ENCODE data around the gene WDFY1.

Gene WDFY1

GRCh38 chr2:223981241-223981640, 36.1 kb upstream of the WDFY1 start:
- no peak overlapping the region for H3K4me3 ChIP-seq (ENCODE audit: low read depth, low read length)
- DNase-seq (ENCODE audit: low read depth, low spot score) = no peak
- TF ChIP-seq CTCF (IDR thresholded peaks at IDR 0.05; ENCODE audit: low read depth, low read length) = no peak
- in situ Hi-C loops (cut with HindIII; ENCODE audit: low sequenced_read_pairs) = loop anchor here (25.0 kb wide), 1 partner anchor 306 kb away; no protein-coding TSS in a partner anchor

- no peak for DNase-seq (ENCODE audit: low read depth, low spot score)
- in situ Hi-C loops (cut with HindIII; ENCODE audit: low sequenced_read_pairs) = loop anchor here (25.0 kb wide), 1 partner anchor 306 kb away; no protein-coding TSS in a partner anchor
- TF ChIP-seq CTCF (IDR thresholded peaks at IDR 0.05; ENCODE audit: low read depth, low read length) = no peak
- no peak overlapping the region for H3K4me3 ChIP-seq (ENCODE audit: low read depth, low read length)
These were observed 35.7 kb upstream of the WDFY1 start for GRCh38 chr2:223980803-223981202.

- DNase-seq (ENCODE audit: low read depth, low spot score) = no peak
- in situ Hi-C loops (cut with HindIII; ENCODE audit: low sequenced_read_pairs) = loop anchor here (25.0 kb wide), 1 partner anchor 307 kb away; no protein-coding TSS in a partner anchor
- no peak overlapping the region for H3K4me3 ChIP-seq (ENCODE audit: low read depth, low read length)
- TF ChIP-seq CTCF (IDR thresholded peaks at IDR 0.05; ENCODE audit: low read depth, low read length) = no peak
These were observed 35.2 kb upstream of the WDFY1 start for GRCh38 chr2:223980397-223980735.

GRCh38 chr2:223979730-223980396, 34.7 kb upstream of the WDFY1 start:
- H3K4me3 ChIP-seq (ENCODE audit: low read depth, low read length) = no peak overlapping the region
- no peak for DNase-seq (ENCODE audit: low read depth, low spot score)
- no peak for TF ChIP-seq CTCF (IDR thresholded peaks at IDR 0.05; ENCODE audit: low read depth, low read length)
- in situ Hi-C loops (cut with HindIII; ENCODE audit: low sequenced_read_pairs) = loop anchor here (25.0 kb wide), 1 partner anchor 307 kb away; no protein-coding TSS in a partner anchor

GRCh38 chr2:223978451-223978850, 33.3 kb upstream of the WDFY1 start:
- TF ChIP-seq CTCF (IDR thresholded peaks at IDR 0.05; ENCODE audit: low read depth, low read length) = no peak
- no peak for DNase-seq (ENCODE audit: low read depth, low spot score)
- in situ Hi-C loops (cut with HindIII; ENCODE audit: low sequenced_read_pairs) = loop anchor here (25.0 kb wide), 1 partner anchor 309 kb away; no protein-coding TSS in a partner anchor
- H3K4me3 ChIP-seq (ENCODE audit: low read depth, low read length) = no peak overlapping the region

GRCh38 chr2:223976635-223977226, 31.6 kb upstream of the WDFY1 start:
- DNase-seq (ENCODE audit: low read depth, low spot score) = peak; percentile 78
- no peak for TF ChIP-seq CTCF (IDR thresholded peaks at IDR 0.05; ENCODE audit: low read depth, low read length)
- H3K4me3 ChIP-seq (ENCODE audit: low read depth, low read length) = no peak overlapping the region
- in situ Hi-C loops (cut with HindIII; ENCODE audit: low sequenced_read_pairs) = loop anchor here (25.0 kb wide), 1 partner anchor 311 kb away; no protein-coding TSS in a partner anchor

Measured in astrocyte of the spinal cord (primary cell).